ENCODE measurements around the gene CETN1. TPM values are rescaled to one million over a fixed set of nuclear protein-coding genes. Genes with fewer than 3 reads are reported as not detected.

Gene CETN1
- polyA plus RNA-seq, 1 donor from 2014 or later = not detected

- Histone ChIP-seq H3K4me2 (ENCODE audit: low read length) (no peak overlapping the region), H4K20me1 (ENCODE audit: insufficient read depth) (no peaks in the 10 kb centered on the region), H3K9me2 (ENCODE audit: insufficient read depth, low read length) (no peaks in the 10 kb centered on the region), H3K9ac (ENCODE audit: low read length) (no peak overlapping the region), H2AFZ (ENCODE audit: low read depth, low read length) (no peak overlapping the region), H3K36me3 (ENCODE audit: insufficient read depth, low read length) (no peaks in the 10 kb centered on the region), H3F3A (ENCODE audit: insufficient read depth, low read length, poor library complexity, severe bottlenecking) (no peaks in the 10 kb centered on the region), H3K4me3 (ENCODE audit: low read length) (no peak overlapping the region), H3K27me3 (ENCODE audit: insufficient read depth, low read depth, low read length) (no peaks in the 10 kb centered on the region), H3K79me2 (replicated peaks; ENCODE audit: insufficient read depth, low read length) (no peaks in the 10 kb centered on the region), H3K9me3 (ENCODE audit: low read length) (no peaks in the 10 kb centered on the region), H3K27ac (ENCODE audit: low read length) (no peak overlapping the region)
- TF ChIP-seq CTCF (IDR thresholded peaks at IDR 0.05; ENCODE audit: poor library complexity, severe bottlenecking) (peak; percentile 65), POLR2AphosphoS5 (IDR thresholded peaks at IDR 0.05) (no peak), SMC3 (conservative IDR thresholded peaks at IDR 0.05; ENCODE audit: poor library complexity) (peak; percentile 74), RAD21 (conservative IDR thresholded peaks at IDR 0.05) (peak; percentile 61), REST (IDR thresholded peaks at IDR 0.05; ENCODE audit: borderline replicate concordance) (no peak)
Measured at GRCh38 chr18:623761-624620, 43.8 kb downstream of the CETN1 start.

- Histone ChIP-seq H2AFZ (ENCODE audit: low read depth, low read length) (no peak overlapping the region), H3K27ac (ENCODE audit: low read length) (no peak overlapping the region)
- TF ChIP-seq TAF1 (IDR thresholded peaks at IDR 0.05; ENCODE audit: low read depth) (no peak), CTCF (IDR thresholded peaks at IDR 0.05; ENCODE audit: poor library complexity, severe bottlenecking) (no peak), SMC3 (conservative IDR thresholded peaks at IDR 0.05; ENCODE audit: poor library complexity) (no peak), MXI1 (conservative IDR thresholded peaks at IDR 0.05; ENCODE audit: poor library complexity, severe bottlenecking) (no peak), RAD21 (conservative IDR thresholded peaks at IDR 0.05) (no peak), EZH2 (IDR thresholded peaks at IDR 0.05; ENCODE audit: borderline replicate concordance, insufficient read depth, low read length, poor library complexity, severe bottlenecking) (no peak), REST (IDR thresholded peaks at IDR 0.05; ENCODE audit: borderline replicate concordance) (no peak), POLR2AphosphoS5 (IDR thresholded peaks at IDR 0.05) (no peak), EP300 (conservative IDR thresholded peaks at IDR 0.05; ENCODE audit: poor library complexity, severe bottlenecking) (no peak)
Measured at GRCh38 chr18:627231-627630, 47.1 kb downstream of the CETN1 start.

More at GRCh38 chr18:627231-627630, 47.1 kb downstream of the CETN1 start:
- Histone ChIP-seq H3K27me3 (ENCODE audit: insufficient read depth, low read depth, low read length) (no peaks in the 10 kb centered on the region), H3F3A (ENCODE audit: insufficient read depth, low read length, poor library complexity, severe bottlenecking) (no peaks in the 10 kb centered on the region), H3K9me3 (ENCODE audit: low read length) (no peaks in the 10 kb centered on the region), H3K4me3 (ENCODE audit: low read length) (no peak overlapping the region), H4K20me1 (ENCODE audit: insufficient read depth) (no peaks in the 10 kb centered on the region), H3K79me2 (replicated peaks; ENCODE audit: insufficient read depth, low read length) (no peaks in the 10 kb centered on the region), H3K9me2 (ENCODE audit: insufficient read depth, low read length) (no peaks in the 10 kb centered on the region), H3K4me2 (ENCODE audit: low read length) (no peak overlapping the region), H3K36me3 (ENCODE audit: insufficient read depth, low read length) (no peaks in the 10 kb centered on the region), H3K9ac (ENCODE audit: low read length) (no peak overlapping the region)
